Activated T-helper 1 cell treated with anti-CD3 and anti-CD28 coated beads, Interleukin-12 subunit alpha, Interleukin-12 subunit beta, Interleukin-2, Interleukin-4 antibody, amounts not matched to agents 30 ng/mL and 10 ng/mL and 1 ng/mL, durations not matched to agents 14 hours and 24 hours and 36 hours (primary cell): ENCODE results near the gene ISLR. TPM values are rescaled to one million over a fixed set of nuclear protein-coding genes. Genes with fewer than 3 reads are reported as not detected.

ENCODE experiments used
- DNase-seq: peaks from one replicate; pipeline ENCODE4 v3.0.0; 2021; ENCODE audit warnings: low spot score
- H3K27ac Mint-ChIP-seq: one replicate; pipeline ENCODE4 v1.8.0; 2021; ENCODE audit warnings: mild to moderate bottlenecking, mixed read lengths
- H3K27me3 Mint-ChIP-seq: one replicate; pipeline ENCODE4 v1.8.0; 2022; ENCODE audit warnings: mild to moderate bottlenecking, moderate library complexity, mixed read lengths; ENCODE audit not compliant: insufficient read depth
- H3K36me3 Mint-ChIP-seq: one replicate; pipeline ENCODE4 v1.8.0; 2021; ENCODE audit warnings: low read depth, mixed read lengths
- H3K4me1 Mint-ChIP-seq: one replicate; pipeline ENCODE4 v1.8.0; 2021; ENCODE audit warnings: low read depth, mixed read lengths
- H3K4me3 Mint-ChIP-seq: one replicate; pipeline ENCODE4 v1.8.0; 2021; ENCODE audit warnings: mild to moderate bottlenecking, moderate library complexity, mixed read lengths
- H3K9me3 Mint-ChIP-seq: one replicate; pipeline ENCODE4 v1.8.0; 2021; ENCODE audit warnings: mixed read lengths
- intact Hi-C: fragments of 100-400 bp; cut with micrococcal nuclease; formaldehyde crosslinking; loops from one replicate; pipeline ENCODE4 v1.15.1; 2024
- total RNA-seq: library from RNA; stranded (reverse); gene quantifications from 2 replicates; pipeline ENCODE4 v1.2.3, GENCODE V29; 2022

ISLR gene
- total RNA-seq, 1 donor from 2014 or later = not detected

DNA sequence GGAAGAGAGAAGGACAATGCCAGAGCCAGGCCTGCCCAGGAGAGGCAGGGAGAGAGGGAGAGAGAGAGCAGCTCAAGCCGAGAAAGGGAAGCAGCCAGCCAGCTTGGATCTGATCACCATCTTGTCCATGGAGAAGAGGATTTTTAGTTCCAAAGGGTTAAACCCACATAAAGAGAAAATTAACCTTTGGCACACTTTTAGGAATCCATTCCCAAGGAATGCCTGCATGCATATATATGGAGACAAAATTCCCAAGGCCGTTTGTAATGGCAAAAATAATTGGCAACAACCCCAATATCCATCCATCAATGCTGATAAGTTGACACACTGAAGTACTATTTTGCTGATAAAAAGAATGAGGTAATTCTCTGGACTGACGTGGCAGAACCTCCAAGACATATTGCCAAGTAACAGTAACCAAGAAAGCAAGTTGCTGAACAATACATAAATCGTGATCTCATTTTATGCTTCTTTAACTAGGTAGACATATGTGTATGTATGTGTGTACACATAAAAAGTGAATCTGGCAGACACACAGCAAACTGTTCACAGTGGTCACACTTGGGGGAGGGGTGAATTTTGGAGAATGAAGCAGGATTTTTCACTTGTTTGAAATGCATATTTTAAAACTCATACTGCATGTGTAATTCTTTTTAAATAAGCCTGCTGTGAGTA, 36.6 kb downstream of the ISLR start:
- Mint-ChIP-seq H3K36me3 (no peaks in the 10 kb centered on the region), H3K4me3 (no peak overlapping the region), H3K27ac (no peak overlapping the region), H3K9me3 (no peaks in the 10 kb centered on the region), H3K27me3 (peaks cover 11% of the 10 kb centered on the region), H3K4me1 (no peaks in the 10 kb centered on the region)
- no peak for DNase-seq
- intact Hi-C loops = no loop called here

DNA sequence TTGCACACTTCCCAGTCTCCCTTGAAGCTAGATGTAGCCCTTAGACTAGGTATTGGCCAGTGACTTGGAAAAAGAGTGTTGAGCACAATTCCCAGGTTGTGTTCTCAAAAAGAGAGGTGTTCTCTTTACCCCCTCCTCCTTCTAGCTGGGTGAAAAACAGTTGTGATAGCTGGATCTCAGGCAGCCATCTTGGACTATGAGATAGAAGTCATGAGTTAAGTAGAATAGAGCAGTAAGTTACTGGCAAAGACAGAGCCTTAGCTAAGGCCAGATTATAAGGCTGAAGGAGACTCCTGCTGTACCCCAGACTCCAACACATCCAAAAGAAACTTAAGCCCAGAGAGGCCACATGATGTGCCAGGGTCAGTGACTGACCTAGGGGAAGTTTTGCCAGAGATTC, 37.2 kb downstream of the ISLR start:
- Mint-ChIP-seq H3K9me3 (no peaks in the 10 kb centered on the region), H3K4me3 (no peak overlapping the region), H3K27me3 (peaks cover 12% of the 10 kb centered on the region), H3K4me1 (no peaks in the 10 kb centered on the region), H3K36me3 (no peaks in the 10 kb centered on the region), H3K27ac (no peak overlapping the region)
- no peak for DNase-seq
- intact Hi-C loops = no loop called here

DNA sequence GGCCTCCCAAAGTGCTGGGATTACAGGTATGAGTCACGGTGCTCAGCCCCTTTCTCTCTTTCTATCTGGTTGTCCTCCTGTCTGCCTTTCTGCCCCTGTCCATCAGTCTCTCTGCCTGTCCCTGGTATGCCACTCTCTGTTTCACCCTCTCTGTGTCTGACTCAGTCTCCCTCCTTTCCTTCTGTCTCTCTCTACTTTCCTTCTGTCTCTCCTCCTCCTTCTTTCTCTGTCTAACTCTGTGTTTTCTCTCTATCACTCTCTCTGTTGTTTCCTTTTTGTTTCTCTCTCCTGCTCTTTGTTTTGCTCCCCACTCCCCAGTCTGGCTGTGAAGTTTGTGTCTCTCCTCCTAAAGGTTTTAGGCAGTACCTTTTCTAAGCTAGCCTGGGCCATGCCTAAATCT, 38.1 kb downstream of the ISLR start:
- Mint-ChIP-seq H3K27me3 (peaks cover 16% of the 10 kb centered on the region), H3K27ac (no peak overlapping the region), H3K4me1 (no peaks in the 10 kb centered on the region), H3K4me3 (no peak overlapping the region), H3K9me3 (no peaks in the 10 kb centered on the region), H3K36me3 (no peaks in the 10 kb centered on the region)
- no peak for DNase-seq
- intact Hi-C loops = no loop called here

DNA sequence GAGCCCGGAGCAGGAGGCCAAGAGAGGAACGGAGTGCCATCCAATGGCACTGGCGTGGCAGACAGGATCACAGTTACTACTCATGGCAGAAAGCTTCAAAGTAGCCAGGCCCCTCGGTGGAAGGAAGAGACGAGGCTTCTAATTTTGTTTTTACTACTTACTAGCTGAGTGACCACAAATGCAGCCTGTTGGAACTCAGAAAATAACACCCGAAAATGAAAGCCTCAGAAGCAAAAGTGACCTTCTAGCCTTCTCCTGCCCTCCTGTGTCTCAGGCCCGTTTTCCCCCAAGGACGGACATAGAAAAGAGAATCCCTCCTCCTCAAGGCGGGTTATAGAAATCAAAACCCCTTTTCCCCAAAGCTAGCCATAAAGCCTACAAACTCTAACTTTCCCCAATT, 39.0 kb downstream of the ISLR start:
- intact Hi-C loops = no loop called here
- DNase-seq = no peak
- Mint-ChIP-seq H3K4me1 (no peaks in the 10 kb centered on the region), H3K27ac (no peak overlapping the region), H3K27me3 (peaks cover 14% of the 10 kb centered on the region), H3K36me3 (no peaks in the 10 kb centered on the region), H3K4me3 (no peak overlapping the region), H3K9me3 (no peaks in the 10 kb centered on the region)

DNA sequence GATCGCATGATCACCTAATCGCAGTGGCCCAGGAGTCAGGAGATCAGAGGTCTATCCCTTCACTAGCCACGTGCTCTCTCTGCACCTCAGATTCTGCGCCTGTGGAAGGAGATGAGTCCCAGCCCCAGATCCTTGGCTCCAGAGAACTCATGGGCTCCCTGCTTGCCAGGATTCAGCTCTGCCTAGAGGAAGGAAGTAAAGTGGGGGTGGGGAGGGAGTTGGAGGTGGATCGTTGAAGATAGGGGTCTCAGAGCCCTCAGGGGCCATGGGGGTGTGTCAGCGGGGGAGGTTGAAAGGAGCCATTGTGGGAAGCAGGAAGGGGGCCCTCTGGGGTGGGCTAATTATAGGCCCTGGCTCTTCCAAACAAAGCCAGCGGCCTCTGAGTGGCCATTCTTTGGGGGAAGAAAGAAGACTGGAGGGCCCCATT, 40.4 kb downstream of the ISLR start:
- Mint-ChIP-seq H3K4me3 (no peak overlapping the region), H3K27ac (no peak overlapping the region), H3K27me3 (peaks cover 14% of the 10 kb centered on the region), H3K36me3 (no peaks in the 10 kb centered on the region), H3K9me3 (no peaks in the 10 kb centered on the region), H3K4me1 (no peaks in the 10 kb centered on the region)
- intact Hi-C loops = no loop called here
- no peak for DNase-seq

DNA sequence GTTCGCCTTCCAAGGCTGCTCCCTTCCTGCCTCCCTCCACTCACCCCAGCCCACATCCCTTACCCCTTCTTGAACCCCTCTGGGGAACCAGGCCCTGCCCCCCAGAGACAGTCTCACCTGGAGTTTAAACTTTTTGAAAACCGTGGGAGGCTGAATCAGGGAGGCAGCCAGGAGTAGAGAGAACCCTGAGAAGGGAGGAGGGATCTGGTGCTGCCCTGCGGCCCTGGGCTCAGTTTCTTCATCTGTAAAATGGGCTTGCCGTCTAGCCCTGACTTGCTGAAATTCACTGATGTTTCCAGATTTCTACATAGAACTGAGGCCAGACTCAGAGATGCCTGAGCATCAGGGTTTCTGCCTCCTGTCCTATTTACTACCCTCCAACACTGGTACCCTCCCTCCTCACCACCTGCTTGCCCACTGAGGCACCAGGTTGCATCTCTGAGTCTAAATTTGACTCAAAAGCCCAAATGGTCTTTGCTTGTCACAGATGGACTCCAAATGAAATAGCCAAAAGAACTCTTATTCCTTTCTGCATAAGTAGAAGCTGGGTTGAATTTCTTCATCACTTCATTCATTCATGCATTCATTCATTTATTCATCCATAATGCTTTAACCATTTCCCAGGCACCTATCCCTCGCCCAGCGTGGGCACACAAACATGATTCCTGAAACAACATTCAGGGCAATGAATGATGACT, 41.0 kb downstream of the ISLR start:
- Mint-ChIP-seq H3K27ac (no peak overlapping the region), H3K4me3 (no peak overlapping the region), H3K36me3 (no peaks in the 10 kb centered on the region), H3K27me3 (peaks cover 15% of the 10 kb centered on the region), H3K9me3 (no peaks in the 10 kb centered on the region), H3K4me1 (no peaks in the 10 kb centered on the region)
- intact Hi-C loops = no loop called here
- DNase-seq = no peak

DNA sequence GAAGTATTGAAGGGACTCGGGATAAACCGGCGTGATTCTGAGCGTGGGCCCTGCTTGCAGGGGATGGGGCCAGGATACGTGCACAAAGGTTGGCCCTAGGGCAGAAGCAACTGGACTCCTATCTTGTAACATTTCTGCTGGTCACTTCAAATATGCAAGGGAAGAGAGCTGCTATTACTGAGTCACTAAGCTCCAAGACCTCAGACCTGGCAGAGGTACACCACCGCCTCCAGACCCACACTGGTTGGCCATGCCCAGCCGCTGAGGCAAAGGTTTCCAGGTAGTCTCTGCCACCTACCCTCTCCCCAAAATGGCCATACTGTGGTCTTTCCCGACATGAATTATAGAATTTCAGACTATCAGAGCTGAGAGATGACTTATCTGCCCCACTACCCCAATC, 42.4 kb downstream of the ISLR start:
- Mint-ChIP-seq H3K4me3 (no peak overlapping the region), H3K27ac (no peak overlapping the region), H3K36me3 (no peaks in the 10 kb centered on the region), H3K27me3 (peaks cover 16% of the 10 kb centered on the region), H3K9me3 (no peaks in the 10 kb centered on the region), H3K4me1 (no peaks in the 10 kb centered on the region)
- no peak for DNase-seq
- intact Hi-C loops = no loop called here

DNA sequence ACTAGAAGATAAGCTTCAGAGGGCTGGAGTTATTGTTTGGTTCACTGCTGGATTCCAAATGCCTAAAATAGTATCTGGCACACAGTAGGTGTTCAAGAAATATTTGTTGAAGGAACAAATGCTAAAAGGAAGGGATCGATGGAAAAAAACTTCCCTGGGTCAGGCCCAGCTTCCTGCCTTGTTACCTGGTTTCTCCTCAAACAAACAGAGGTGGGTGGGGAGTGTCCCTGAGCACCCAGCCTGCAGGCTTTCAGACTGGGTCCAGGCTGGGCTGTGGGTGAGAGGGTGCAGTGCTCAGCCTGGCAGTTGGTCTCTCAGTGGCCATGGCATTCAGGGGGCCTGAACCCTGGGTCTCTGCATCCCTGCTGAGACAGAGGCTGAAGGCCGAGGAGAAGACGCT, 43.4 kb downstream of the ISLR start:
- DNase-seq = no peak
- H3K36me3 Mint-ChIP-seq = no peaks in the 10 kb centered on the region
- peaks cover 17% of the 10 kb centered on the region for H3K27me3 Mint-ChIP-seq
- no peaks in the 10 kb centered on the region for H3K4me1 Mint-ChIP-seq
- H3K27ac Mint-ChIP-seq = no peak overlapping the region
- H3K4me3 Mint-ChIP-seq = no peak overlapping the region
- H3K9me3 Mint-ChIP-seq = no peaks in the 10 kb centered on the region
- intact Hi-C loops = no loop called here

DNA sequence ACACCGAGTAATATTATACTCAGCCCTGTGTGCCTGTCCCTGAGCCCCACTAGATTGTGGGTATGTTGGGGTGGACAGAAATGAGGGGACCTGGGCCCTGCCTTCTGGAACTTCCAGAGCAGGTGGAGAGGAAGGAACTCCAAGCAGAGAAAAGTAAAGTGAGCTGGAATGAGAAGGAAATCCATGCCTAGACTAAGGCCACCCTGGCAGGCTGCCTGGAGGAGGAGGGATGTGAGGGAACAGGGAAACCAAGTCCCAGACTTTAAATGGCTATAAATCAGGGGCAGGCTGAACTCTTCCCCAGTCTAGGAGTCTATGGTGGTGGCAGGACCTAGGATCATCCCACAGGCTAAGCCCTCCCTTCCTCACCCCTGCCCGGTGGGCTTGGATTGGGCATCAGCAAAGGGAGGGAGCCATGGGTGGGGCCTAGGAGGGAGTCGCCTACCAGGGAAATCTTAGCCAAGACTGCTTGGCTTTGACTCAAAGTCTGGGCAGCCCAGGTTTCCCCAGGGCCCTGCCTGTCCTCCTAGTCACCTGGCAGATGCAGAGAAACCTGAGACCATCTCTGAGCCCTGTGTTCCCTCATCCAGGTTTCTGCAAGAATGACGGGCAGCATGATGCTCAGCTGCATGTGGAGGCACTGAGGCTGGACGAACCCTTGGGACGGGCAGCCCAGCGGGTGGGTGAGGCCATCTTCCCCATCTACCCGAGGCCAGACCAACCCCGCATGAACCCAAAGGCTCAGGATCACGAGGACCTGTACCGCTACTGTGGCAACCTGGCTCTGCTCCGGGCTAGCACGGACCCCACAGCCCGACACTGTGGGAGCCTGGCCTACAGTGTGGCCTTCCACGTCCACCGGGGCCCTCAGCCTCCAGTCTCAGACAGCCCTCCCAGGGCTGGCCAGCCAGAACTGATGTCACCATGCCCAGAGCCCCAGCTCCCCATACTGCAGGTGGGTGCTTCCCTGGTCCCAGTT, 44.7 kb downstream of the ISLR start:
- no peaks in the 10 kb centered on the region for H3K36me3 Mint-ChIP-seq
- no peak overlapping the region for H3K4me3 Mint-ChIP-seq
- no peaks in the 10 kb centered on the region for H3K4me1 Mint-ChIP-seq
- no peaks in the 10 kb centered on the region for H3K9me3 Mint-ChIP-seq
- H3K27ac Mint-ChIP-seq = no peak overlapping the region
- H3K27me3 Mint-ChIP-seq = peaks cover 23% of the 10 kb centered on the region
- intact Hi-C loops = no loop called here
- no peak for DNase-seq

DNA sequence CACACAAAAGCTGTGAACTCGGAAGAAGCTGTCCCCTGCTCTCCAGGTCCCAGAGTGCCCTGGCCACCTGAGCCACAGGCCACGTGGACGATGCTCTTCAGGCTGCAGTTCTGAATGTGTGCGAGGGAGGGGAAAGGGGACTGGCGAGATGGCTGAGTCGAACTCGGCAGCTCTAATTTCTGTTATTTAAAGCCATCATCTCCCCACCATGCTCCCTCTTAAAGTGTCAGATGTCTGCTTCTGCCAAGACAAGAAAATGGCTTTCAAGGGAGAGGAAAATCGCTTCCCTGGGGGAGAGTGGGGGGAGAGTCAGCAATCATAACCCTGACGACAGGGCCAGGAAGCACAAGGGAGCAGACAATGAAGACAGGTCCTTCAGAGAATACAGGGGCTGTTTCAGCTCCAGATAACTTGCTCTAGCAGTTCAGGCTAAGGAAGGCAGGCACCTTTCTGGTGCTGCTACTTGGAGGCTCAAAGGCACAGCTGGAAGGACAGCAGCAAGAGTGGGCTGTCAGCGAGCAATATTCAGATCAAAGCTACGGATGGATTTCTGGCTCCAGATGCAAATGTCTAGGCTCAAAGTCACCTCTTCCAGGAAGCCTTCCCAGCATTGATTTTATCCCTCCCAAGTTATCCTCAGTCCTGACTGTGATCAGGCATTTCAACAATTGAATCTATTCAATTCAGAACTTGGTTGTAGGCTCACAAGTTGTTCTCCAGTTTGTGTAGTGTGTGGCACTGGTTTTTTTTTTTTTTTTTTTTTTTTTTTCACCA, 47.2 kb downstream of the ISLR start:
- intact Hi-C loops = no loop called here
- Mint-ChIP-seq H3K9me3 (no peaks in the 10 kb centered on the region), H3K36me3 (no peaks in the 10 kb centered on the region), H3K4me3 (no peak overlapping the region), H3K27me3 (peaks cover 35% of the 10 kb centered on the region), H3K27ac (no peak overlapping the region), H3K4me1 (no peaks in the 10 kb centered on the region)
- DNase-seq = no peak

DNA sequence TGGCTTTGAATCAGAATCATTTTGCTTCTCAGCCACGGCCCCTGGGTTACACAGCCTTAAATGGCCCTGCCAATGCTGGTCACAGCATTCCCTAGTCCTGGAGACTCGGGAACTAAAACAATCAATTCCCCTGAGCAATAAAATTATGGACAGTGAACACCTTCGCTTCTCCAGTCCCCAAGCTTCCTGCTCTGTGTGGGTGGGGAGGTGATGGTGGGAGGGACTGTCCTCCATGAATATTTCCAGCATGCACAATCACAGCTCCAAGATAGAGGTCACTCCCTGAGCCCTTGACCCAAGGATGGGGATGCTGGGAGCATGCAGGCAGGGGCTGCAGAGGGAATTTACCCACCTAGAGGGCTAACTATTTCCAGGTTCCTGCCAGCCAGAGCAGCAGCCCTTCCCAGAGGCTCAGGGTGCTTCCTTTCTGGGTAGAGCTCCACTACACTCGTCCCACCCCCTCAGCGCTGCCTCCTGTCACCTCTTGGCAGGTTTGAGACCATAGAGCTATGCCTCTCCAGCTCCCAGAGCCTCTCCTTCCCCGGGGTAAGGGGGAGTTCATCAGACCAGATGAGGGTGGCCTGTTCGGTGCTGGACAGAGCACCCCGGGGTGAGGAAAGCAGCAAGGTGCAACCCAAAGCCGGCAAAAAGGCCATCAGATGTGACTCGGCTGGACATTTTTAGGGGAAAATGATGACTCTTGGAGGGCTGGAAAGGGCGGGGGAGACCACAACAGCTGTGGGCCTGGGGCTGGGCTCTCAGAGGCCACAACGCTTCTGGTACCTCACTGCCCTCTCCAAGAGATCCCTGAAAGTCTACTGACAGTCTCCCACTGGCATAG, 48.1 kb downstream of the ISLR start:
- no peak overlapping the region for H3K27ac Mint-ChIP-seq
- intact Hi-C loops = no loop called here
- H3K9me3 Mint-ChIP-seq = no peaks in the 10 kb centered on the region
- H3K27me3 Mint-ChIP-seq = peaks cover 33% of the 10 kb centered on the region
- H3K36me3 Mint-ChIP-seq = no peaks in the 10 kb centered on the region
- DNase-seq = no peak
- H3K4me3 Mint-ChIP-seq = no peak overlapping the region
- no peaks in the 10 kb centered on the region for H3K4me1 Mint-ChIP-seq
